ENCODE results near the gene COG5. TPM values are rescaled to one million over a fixed set of nuclear protein-coding genes. Genes with fewer than 3 reads are reported as not detected.

COG5 gene
- total RNA-seq, 1 experiment from 2014 or later: 29.1 TPM

DNA sequence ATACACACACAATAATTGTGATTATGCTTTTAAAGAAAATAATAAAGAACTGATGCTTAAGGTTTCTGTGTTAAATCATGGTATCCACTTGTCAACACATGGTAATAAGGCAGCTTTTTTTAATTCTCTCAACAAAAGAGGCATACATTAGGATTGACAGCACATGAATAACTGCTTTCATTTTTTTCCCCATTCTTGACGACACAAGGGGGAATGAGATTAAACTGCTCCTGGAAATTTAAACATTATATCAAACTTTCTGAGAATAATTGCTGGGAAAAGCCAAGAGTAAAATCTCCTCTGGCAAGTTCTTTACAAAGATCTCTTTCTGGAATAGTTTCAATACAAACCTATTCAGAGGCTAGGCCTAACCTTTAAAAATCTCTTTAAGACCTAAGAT lies 192.9 kb downstream of the COG5 start:
- CTCF ChIA-PET: no interaction called here
- intact Hi-C loops (cut with micrococcal nuclease; ENCODE audit: unreplicated experiment): no loop called here
- no peak for DNase-seq (ENCODE audit: low read depth, low spot score)

DNA sequence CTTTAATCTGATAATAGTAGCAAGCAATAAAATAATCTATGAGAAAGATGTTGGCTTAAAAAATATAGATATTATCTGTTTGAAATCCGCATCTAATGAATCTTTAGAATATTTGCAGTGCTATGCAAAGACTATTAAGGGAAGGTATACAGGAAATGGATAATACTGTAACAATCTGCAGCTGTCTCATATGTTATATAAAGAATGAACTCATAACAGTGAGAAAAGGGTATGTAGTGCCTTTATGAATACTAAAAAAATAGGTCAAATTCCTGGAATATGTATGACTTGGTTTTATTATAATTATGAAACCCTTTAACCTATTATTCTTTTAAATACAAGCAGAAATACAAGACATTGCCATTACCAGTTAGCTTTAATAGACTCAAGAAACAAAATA lies 198.9 kb downstream of the COG5 start:
- Histone ChIP-seq H3K27ac (ENCODE audit: low read length) (no peak overlapping the region), H3K9me3 (ENCODE audit: control insufficient read depth, insufficient read depth, low read depth, low read length) (no peaks in the 10 kb centered on the region; the same call in 1 of the 2 replicates), H3K36me3 (ENCODE audit: control insufficient read depth, insufficient read depth, low read length) (no peaks in the 10 kb centered on the region), H3K4me3 (ENCODE audit: low read depth in 2 of 2, low read length in 2 of 2) (no peak overlapping the region), H3K4me1 (ENCODE audit: control insufficient read depth, insufficient read depth, low read length) (no peaks in the 10 kb centered on the region), H3K27me3 (ENCODE audit: control insufficient read depth, insufficient read depth, low read length) (no peaks in the 10 kb centered on the region)
- TF ChIP-seq TCF7L2 (IDR thresholded peaks at IDR 0.05; ENCODE audit: low read depth, low read length): no peak
- TF ChIP-seq POLR2AphosphoS5 (IDR thresholded peaks at IDR 0.05; ENCODE audit: low read depth, low read length): no peak
- TF ChIP-seq, protein P1, sequence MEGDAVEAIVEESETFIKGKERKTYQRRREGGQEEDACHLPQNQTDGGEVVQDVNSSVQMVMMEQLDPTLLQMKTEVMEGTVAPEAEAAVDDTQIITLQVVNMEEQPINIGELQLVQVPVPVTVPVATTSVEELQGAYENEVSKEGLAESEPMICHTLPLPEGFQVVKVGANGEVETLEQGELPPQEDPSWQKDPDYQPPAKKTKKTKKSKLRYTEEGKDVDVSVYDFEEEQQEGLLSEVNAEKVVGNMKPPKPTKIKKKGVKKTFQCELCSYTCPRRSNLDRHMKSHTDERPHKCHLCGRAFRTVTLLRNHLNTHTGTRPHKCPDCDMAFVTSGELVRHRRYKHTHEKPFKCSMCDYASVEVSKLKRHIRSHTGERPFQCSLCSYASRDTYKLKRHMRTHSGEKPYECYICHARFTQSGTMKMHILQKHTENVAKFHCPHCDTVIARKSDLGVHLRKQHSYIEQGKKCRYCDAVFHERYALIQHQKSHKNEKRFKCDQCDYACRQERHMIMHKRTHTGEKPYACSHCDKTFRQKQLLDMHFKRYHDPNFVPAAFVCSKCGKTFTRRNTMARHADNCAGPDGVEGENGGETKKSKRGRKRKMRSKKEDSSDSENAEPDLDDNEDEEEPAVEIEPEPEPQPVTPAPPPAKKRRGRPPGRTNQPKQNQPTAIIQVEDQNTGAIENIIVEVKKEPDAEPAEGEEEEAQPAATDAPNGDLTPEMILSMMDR (IDR thresholded peaks at IDR 0.05): no peak
- TF ChIP-seq SIN3A (IDR thresholded peaks at IDR 0.05; ENCODE audit: borderline replicate concordance, insufficient read depth, low read depth, low read length): no peak
- TF ChIP-seq, protein P2, sequence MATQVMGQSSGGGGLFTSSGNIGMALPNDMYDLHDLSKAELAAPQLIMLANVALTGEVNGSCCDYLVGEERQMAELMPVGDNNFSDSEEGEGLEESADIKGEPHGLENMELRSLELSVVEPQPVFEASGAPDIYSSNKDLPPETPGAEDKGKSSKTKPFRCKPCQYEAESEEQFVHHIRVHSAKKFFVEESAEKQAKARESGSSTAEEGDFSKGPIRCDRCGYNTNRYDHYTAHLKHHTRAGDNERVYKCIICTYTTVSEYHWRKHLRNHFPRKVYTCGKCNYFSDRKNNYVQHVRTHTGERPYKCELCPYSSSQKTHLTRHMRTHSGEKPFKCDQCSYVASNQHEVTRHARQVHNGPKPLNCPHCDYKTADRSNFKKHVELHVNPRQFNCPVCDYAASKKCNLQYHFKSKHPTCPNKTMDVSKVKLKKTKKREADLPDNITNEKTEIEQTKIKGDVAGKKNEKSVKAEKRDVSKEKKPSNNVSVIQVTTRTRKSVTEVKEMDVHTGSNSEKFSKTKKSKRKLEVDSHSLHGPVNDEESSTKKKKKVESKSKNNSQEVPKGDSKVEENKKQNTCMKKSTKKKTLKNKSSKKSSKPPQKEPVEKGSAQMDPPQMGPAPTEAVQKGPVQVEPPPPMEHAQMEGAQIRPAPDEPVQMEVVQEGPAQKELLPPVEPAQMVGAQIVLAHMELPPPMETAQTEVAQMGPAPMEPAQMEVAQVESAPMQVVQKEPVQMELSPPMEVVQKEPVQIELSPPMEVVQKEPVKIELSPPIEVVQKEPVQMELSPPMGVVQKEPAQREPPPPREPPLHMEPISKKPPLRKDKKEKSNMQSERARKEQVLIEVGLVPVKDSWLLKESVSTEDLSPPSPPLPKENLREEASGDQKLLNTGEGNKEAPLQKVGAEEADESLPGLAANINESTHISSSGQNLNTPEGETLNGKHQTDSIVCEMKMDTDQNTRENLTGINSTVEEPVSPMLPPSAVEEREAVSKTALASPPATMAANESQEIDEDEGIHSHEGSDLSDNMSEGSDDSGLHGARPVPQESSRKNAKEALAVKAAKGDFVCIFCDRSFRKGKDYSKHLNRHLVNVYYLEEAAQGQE (IDR thresholded peaks at IDR 0.05; ENCODE audit: insufficient read depth in 1 of 2, low read depth in 2 of 2, low read length in 1 of 2): no peak
- in situ Hi-C loops (cut with HindIII; ENCODE audit: low pct_unique_long_range_greater_than_20kb, low sequenced_read_pairs) (no loop called here), intact Hi-C loops (cut with micrococcal nuclease; ENCODE audit: unreplicated experiment) (no loop called here)
- POLR2A ChIA-PET: interaction anchor here (0.6 kb wide), 1 partner anchor 195 kb away, joined by 7 read pairs; no protein-coding TSS in a partner anchor
- no peak for ATAC-seq
- no peak for DNase-seq (ENCODE audit: low read depth, low spot score)
- no TSS peak for BruUV-seq (replicated peaks)
- CTCF ChIA-PET: interaction anchor here (0.5 kb wide), 1 partner anchor 374 kb away, joined by 4 read pairs; no protein-coding TSS in a partner anchor

More for the DNA sequence above, 192.9 kb downstream of the COG5 start:
- no peaks in the 10 kb centered on the region for H3K9me3 ChIP-seq (ENCODE audit: control insufficient read depth, insufficient read depth, low read depth, low read length)
- TF ChIP-seq, protein P2 (IDR thresholded peaks at IDR 0.05; ENCODE audit: insufficient read depth in 1 of 2, low read depth in 2 of 2, low read length in 1 of 2): no peak
- TF ChIP-seq, protein P1 (IDR thresholded peaks at IDR 0.05): no peak
- TF ChIP-seq TCF7L2 (IDR thresholded peaks at IDR 0.05; ENCODE audit: low read depth, low read length) (no peak), POLR2AphosphoS5 (IDR thresholded peaks at IDR 0.05; ENCODE audit: low read depth, low read length) (no peak), SIN3A (IDR thresholded peaks at IDR 0.05; ENCODE audit: borderline replicate concordance, insufficient read depth, low read depth, low read length) (no peak)
- H3K4me3 ChIP-seq (ENCODE audit: low read depth in 2 of 2, low read length in 2 of 2): no peak overlapping the region
- in situ Hi-C loops (cut with HindIII; ENCODE audit: low pct_unique_long_range_greater_than_20kb, low sequenced_read_pairs): no loop called here
- POLR2A ChIA-PET: no interaction called here
- H3K27me3 ChIP-seq (ENCODE audit: control insufficient read depth, insufficient read depth, low read length): no peaks in the 10 kb centered on the region
- BruUV-seq (replicated peaks): no TSS peak
- H3K27ac ChIP-seq (ENCODE audit: low read length): no peak overlapping the region
- no peak for ATAC-seq
- H3K4me1 ChIP-seq (ENCODE audit: control insufficient read depth, insufficient read depth, low read length): no peaks in the 10 kb centered on the region
- no peaks in the 10 kb centered on the region for H3K36me3 ChIP-seq (ENCODE audit: control insufficient read depth, insufficient read depth, low read length)
